HL-60/S4 (cell line): Measurements from ENCODE around the gene KLHDC9.

Experiments
- in situ Hi-C: fragments of 300-500 bp; cut with MboI; formaldehyde crosslinking; loops from 2 replicates; pipeline ENCODE4 v1.14.3; 2022; ENCODE audit warnings: low sequenced_read_pairs

KLHDC9 gene

DNA sequence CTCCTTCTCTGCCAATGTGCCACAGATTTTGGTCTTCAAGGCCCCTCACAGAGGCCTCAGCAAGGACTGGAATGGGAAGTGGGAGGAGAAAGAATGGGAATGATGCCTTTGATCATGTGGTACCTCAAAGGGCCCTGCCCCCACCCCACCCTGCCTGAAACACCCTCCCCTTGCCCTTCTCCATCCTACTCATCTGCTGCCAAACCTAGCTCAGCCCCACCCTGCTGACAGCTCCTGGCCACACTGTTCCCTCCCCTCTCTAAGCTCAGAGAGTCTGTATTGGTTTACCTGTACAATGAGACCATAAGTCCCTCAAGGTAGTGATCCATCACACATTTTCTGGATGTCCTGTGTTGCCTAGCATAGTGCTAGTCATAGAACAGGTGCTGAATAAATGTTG lies 21.8 kb upstream of the KLHDC9 start:
- in situ Hi-C loops, result no loop called here

- in situ Hi-C loops, result no loop called here
Measured at GRCh38 chr1:161077426-161077825, 20.7 kb upstream of the KLHDC9 start.

GRCh38 chr1:161079436-161080110 lies 18.6 kb upstream of the KLHDC9 start:
- in situ Hi-C loops, result loop anchor here (10.0 kb wide), 1 partner anchor 85 kb away; no protein-coding TSS in a partner anchor

GRCh38 chr1:161080441-161081405 lies 17.4 kb upstream of the KLHDC9 start:
- in situ Hi-C loops, result loop anchor here (10.0 kb wide), 1 partner anchor 86 kb away; no protein-coding TSS in a partner anchor

- in situ Hi-C loops, result loop anchor here (10.0 kb wide), 1 partner anchor 87 kb away; no protein-coding TSS in a partner anchor
Measured at GRCh38 chr1:161081519-161081918, 16.6 kb upstream of the KLHDC9 start.

- in situ Hi-C loops, result loop anchor here (10.0 kb wide), 1 partner anchor 88 kb away; no protein-coding TSS in a partner anchor
Measured at GRCh38 chr1:161082483-161082882, 15.7 kb upstream of the KLHDC9 start.

DNA sequence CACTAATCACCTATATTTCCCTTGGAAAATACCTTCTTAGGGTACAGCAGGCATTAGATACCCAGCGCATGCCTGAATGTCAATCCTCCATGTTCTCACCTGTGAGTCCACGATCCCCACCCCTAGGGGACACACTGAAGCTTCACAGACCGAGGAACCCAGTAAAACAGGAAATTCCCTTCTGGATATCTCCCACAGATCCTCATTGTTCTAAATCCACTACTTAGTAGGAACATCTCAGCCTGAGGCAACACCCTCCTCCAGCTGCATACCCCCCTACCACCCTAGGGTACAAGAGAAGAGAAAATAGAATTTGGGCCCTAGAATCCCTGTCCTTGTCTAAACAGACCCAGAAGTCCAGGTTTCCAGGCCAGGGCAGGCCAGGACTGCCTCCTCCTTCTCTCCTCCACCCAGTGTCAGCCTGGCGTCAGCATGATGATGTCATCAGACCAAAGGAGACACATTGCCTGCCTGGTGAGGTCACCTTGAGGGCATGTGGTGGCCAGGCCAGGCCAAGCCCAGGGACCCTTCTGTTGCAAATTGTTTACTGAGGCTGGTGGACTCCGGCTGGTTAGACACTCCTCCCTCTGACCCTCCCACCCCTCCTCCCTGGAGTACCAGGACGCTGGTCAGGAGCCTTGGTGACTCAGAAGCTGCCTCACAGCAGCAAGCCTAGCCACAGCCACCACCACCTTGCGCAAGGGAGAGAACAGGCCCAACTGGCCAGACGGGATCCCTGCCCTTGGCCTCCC lies 15.0 kb upstream of the KLHDC9 start:
- in situ Hi-C loops, result loop anchor here (10.0 kb wide), 1 partner anchor 88 kb away; no protein-coding TSS in a partner anchor

- in situ Hi-C loops, result loop anchor here (10.0 kb wide), 1 partner anchor 89 kb away; no protein-coding TSS in a partner anchor
Measured at GRCh38 chr1:161083748-161084596, 14.2 kb upstream of the KLHDC9 start.

- in situ Hi-C loops, result loop anchor here (10.0 kb wide), 1 partner anchor 90 kb away; no protein-coding TSS in a partner anchor
Measured at GRCh38 chr1:161084597-161084988, 13.6 kb upstream of the KLHDC9 start.

DNA sequence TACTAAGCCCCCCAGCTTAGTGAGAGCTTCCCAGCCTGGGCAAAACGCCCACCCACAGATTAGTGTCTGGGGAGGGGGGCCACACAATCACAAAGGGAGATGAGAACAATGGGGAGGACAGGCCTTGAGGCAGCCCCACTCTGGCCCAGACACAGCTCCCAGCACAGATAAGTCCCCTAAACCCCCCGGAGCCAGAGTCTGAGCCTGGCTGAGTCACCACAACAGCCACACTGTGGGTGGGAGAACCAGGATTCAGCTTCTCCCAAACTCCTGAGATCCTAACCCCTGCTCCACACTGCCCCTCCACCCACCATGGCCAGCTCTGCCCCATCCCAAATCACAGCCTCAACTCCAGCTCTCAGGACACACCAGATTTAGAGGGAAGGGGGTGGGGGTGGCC lies 13.0 kb upstream of the KLHDC9 start:
- in situ Hi-C loops, result loop anchor here (10.0 kb wide), 1 partner anchor 90 kb away; no protein-coding TSS in a partner anchor

GRCh38 chr1:161086457-161086856 lies 11.7 kb upstream of the KLHDC9 start:
- in situ Hi-C loops, result loop anchor here (10.0 kb wide), 1 partner anchor 92 kb away; no protein-coding TSS in a partner anchor

DNA sequence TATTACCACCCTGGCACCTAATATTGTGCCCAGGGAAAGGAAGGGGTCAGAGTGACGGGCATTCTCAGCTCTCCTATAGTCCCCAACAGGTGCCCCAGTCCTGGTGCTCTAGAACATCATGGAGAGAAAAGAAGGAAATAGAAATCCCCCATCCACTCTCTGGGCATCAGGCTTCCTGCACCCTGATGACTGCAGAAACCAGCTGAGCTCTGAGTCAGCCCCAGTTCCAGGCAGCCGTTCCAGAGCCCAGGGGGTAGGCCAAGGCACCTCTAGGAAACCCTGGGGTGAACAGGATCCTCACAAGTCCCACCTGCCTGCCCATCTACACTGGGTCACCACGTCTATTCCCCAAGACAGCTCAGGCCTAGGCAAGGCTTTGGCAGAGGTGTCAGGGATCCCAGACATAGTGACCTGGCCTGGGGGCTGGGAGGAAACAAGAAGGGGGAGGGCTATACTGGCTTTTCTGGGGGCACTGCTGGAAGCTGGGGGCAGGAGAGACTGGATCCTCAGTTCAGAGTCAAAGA lies 9.5 kb upstream of the KLHDC9 start:
- in situ Hi-C loops, result loop anchor here (10.0 kb wide), 1 partner anchor 94 kb away; no protein-coding TSS in a partner anchor

- in situ Hi-C loops, result loop anchor here (10.0 kb wide), 1 partner anchor 95 kb away; no protein-coding TSS in a partner anchor
Measured at GRCh38 chr1:161089251-161089924, 8.8 kb upstream of the KLHDC9 start, which contains the start of gene NECTIN4. Gene NECTIN4, minus strand, starts transcription at chr1:161089558. Its CDS starts 262 bp downstream, at chr1:161089296.

GRCh38 chr1:161089938-161090337 lies 8.2 kb upstream of the KLHDC9 start:
- in situ Hi-C loops, result loop anchor here (10.0 kb wide), 1 partner anchor 95 kb away; no protein-coding TSS in a partner anchor

DNA sequence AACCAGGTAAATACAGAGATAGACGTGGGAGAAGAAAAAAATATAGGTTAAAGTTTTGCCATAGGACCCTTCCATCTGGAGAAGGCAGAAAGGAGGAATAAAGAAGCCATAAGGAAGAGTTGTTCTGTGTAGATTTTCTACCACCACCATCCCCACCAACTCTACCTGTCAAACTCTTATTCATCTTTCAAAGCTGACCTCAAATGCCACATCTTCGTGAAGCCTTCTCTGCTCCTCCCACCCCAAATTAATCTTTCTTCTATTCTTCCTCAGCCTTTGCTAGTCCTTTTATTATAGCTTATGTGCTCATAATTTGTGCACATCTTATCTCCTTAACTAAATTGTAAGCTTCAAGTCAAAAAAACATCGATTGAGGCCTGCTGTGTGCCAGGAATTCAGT lies 7.5 kb upstream of the KLHDC9 start:
- in situ Hi-C loops, result no loop called here

DNA sequence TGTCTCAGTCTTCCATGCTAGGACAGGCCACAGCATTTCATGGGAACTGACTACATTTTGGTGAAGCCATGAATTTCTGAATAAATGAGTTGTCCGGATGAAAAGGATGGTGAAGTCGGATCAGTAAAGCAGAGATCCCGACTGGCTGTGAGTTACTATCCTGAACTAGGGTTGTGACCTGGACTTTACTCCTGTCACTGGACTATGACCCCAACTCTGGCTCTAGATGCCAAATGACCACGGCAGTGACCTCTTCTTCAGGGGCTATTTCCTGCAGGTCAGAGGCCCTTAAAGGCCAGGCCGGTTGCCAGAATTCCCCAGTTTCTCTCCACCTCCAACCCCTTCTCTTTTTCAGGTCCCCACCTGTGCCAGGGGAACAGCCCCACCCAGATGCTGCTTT lies 7.1 kb upstream of the KLHDC9 start:
- in situ Hi-C loops, result no loop called here

DNA sequence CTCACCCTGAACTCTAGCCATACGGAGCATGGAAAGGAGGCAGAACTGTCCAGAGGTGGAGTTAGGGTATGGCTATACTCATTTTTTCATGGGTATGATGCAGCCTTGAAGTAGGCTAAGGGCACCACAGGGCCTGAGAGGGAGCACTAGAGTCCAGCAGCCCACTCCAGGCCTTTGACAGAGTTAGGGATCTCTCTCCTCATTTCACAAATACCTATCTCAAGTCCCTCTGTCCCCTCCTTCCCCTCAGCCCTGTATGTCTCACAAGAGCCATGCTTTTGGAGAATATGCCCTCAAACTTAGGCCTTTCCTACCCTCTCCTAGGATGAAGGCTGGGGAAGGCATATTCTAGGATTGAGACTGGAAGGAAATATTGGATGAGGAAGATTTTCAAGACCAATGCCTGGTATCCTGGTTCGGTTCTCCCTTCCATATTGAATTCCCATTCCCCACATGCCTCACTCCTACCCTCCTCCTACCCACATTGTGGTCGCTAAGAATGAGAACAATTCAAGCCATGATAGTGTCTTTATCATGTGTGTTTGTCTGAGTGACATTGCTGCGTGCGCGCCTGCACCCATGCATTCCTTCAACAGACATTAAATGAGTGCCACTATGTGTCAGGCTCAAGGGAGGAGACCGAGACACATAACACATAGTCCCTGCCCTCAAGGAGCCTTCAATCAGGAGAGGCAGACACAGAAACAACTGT lies 6.2 kb upstream of the KLHDC9 start:
- in situ Hi-C loops, result no loop called here

GRCh38 chr1:161092621-161093028 lies 5.5 kb upstream of the KLHDC9 start:
- in situ Hi-C loops, result no loop called here
